GM21619 (cell line): ENCODE results near the gene COPZ2.
"Not testable (repeated sequence)": the region's sequence is repeated elsewhere in the genome, so short reads cannot be mapped to it uniquely, and the experiment has no call there.

Source experiments
- ATAC-seq: cut with Tn5 transposase; IDR thresholded peaks from one replicate; pipeline ENCODE4 v1.9.1; 2021; ENCODE audit not compliant: unreplicated experiment

The COPZ2 gene

GRCh38 chr17:48010193-48010592 lies 27.4 kb downstream of the COPZ2 start:
- ATAC-seq, result no peak

GRCh38 chr17:48006936-48007709 lies 30.5 kb downstream of the COPZ2 start:
- ATAC-seq, result no peak

- ATAC-seq, result no peak
Measured at GRCh38 chr17:48004983-48005382, 32.6 kb downstream of the COPZ2 start.

- ATAC-seq, result no peak
Measured at GRCh38 chr17:48003417-48004151, 34.0 kb downstream of the COPZ2 start.

- no peak for ATAC-seq
Measured at GRCh38 chr17:48002916-48003416, 34.6 kb downstream of the COPZ2 start.

- no peak for ATAC-seq
Measured at GRCh38 chr17:48002266-48002915, 35.2 kb downstream of the COPZ2 start.

- ATAC-seq, result not testable (repeated sequence)
Measured at GRCh38 chr17:48001657-48002056, 35.9 kb downstream of the COPZ2 start.

GRCh38 chr17:48001197-48001596 lies 36.4 kb downstream of the COPZ2 start:
- ATAC-seq, result no peak

GRCh38 chr17:47999582-47999981 lies 38.0 kb downstream of the COPZ2 start:
- no peak for ATAC-seq

GRCh38 chr17:47998044-47998443 lies 39.6 kb downstream of the COPZ2 start:
- no peak for ATAC-seq

GRCh38 chr17:47997586-47997985 lies 40.0 kb downstream of the COPZ2 start:
- ATAC-seq, result no peak

GRCh38 chr17:47996201-47996600 lies 41.4 kb downstream of the COPZ2 start:
- ATAC-seq, result no peak

GRCh38 chr17:47995241-47995935 lies 42.2 kb downstream of the COPZ2 start:
- ATAC-seq, result no peak

- ATAC-seq, result no peak
Measured at GRCh38 chr17:47994724-47995123, 42.9 kb downstream of the COPZ2 start.

- no peak for ATAC-seq
Measured at GRCh38 chr17:47993964-47994363, 43.6 kb downstream of the COPZ2 start.

GRCh38 chr17:47993031-47993564 lies 44.5 kb downstream of the COPZ2 start:
- ATAC-seq, result no peak

GRCh38 chr17:47992216-47992615 lies 45.4 kb downstream of the COPZ2 start:
- no peak for ATAC-seq

- ATAC-seq, result no peak
Measured at GRCh38 chr17:47990962-47991731, 46.5 kb downstream of the COPZ2 start.

GRCh38 chr17:47989700-47990099 lies 47.9 kb downstream of the COPZ2 start:
- ATAC-seq, result no peak

GRCh38 chr17:47989159-47989558 lies 48.4 kb downstream of the COPZ2 start:
- ATAC-seq, result no peak
